GM18498 (cell line): Measurements from ENCODE around the gene LMBR1L.
A peak's percentile ranks its signal among the peaks of the same experiment; 100 is the strongest.
"Not testable (repeated sequence)": the region's sequence is repeated elsewhere in the genome, so short reads cannot be mapped to it uniquely, and the experiment has no call there.

Experiments
- ATAC-seq: cut with Tn5 transposase; IDR thresholded peaks from one replicate; pipeline ENCODE4 v1.9.1; 2021; ENCODE audit warnings: mild to moderate bottlenecking, moderate library complexity; ENCODE audit not compliant: unreplicated experiment

The LMBR1L gene

GRCh38 chr12:49110464-49111155 is at the start of gene LMBR1L:
Gene LMBR1L (minus strand): TSS chr12:49110847. CDS start chr12:49110555, 292 bp downstream.
- peak; percentile 98 for ATAC-seq

- peak; percentile 47 for ATAC-seq
These were observed 49.8 kb upstream of the LMBR1L start for GRCh38 chr12:49160399-49160798.

- ATAC-seq = no peak
These were observed 43.6 kb upstream of the LMBR1L start for GRCh38 chr12:49154221-49154620.

GRCh38 chr12:49147384-49147783 is 36.7 kb upstream of the LMBR1L start:
- no peak for ATAC-seq

- no peak for ATAC-seq
These were observed 35.8 kb upstream of the LMBR1L start for GRCh38 chr12:49146406-49146805.

- ATAC-seq = no peak
These were observed 33.7 kb upstream of the LMBR1L start for GRCh38 chr12:49144384-49144783.

- no peak for ATAC-seq
These were observed 28.4 kb upstream of the LMBR1L start for GRCh38 chr12:49138999-49139398.

- ATAC-seq = no peak
These were observed 27.9 kb upstream of the LMBR1L start for GRCh38 chr12:49138587-49138986.

- no peak for ATAC-seq
These were observed 26.8 kb upstream of the LMBR1L start for GRCh38 chr12:49137476-49137875.

GRCh38 chr12:49136997-49137396 is 26.4 kb upstream of the LMBR1L start:
- ATAC-seq = not testable (repeated sequence)

- ATAC-seq = no peak
These were observed 22.9 kb upstream of the LMBR1L start for GRCh38 chr12:49133590-49133989.

- no peak for ATAC-seq
These were observed 22.4 kb upstream of the LMBR1L start for GRCh38 chr12:49133014-49133413.

GRCh38 chr12:49131894-49132461 is 21.3 kb upstream of the LMBR1L start:
- no peak for ATAC-seq

- peak; percentile 73 for ATAC-seq
These were observed 20.6 kb upstream of the LMBR1L start, which contains the start of gene TUBA1B for GRCh38 chr12:49131051-49131893. Gene TUBA1B (minus strand): TSS chr12:49131395. CDS start chr12:49131300, 95 bp downstream.

GRCh38 chr12:49130151-49131050 is 19.8 kb upstream of the LMBR1L start:
- peak; percentile 55 for ATAC-seq

- ATAC-seq = no peak
These were observed 18.9 kb upstream of the LMBR1L start for GRCh38 chr12:49129332-49130150.

- ATAC-seq = not testable (repeated sequence)
These were observed 17.3 kb upstream of the LMBR1L start for GRCh38 chr12:49127971-49128370.

- no peak for ATAC-seq
These were observed 16.5 kb upstream of the LMBR1L start for GRCh38 chr12:49126852-49127763.
